B cell (primary cell): Measurements from ENCODE around the gene TMEM209. TPM values are rescaled to one million over a fixed set of nuclear protein-coding genes. Genes with fewer than 3 reads are reported as not detected.
"Not testable (repeated sequence)": the region's sequence is repeated elsewhere in the genome, so short reads cannot be mapped to it uniquely, and the experiment has no call there.

Experiments
- ATAC-seq: fragments of 200-7000 bp; cut with Tn5 transposase; one replicate; pipeline ENCODE4 v1.10.0; 2021; ENCODE audit warnings: low read depth, mild to moderate bottlenecking, moderate number of reproducible peaks, moderate library complexity
- CTCF ChIA-PET: fragments of 350-600 bp; sonication (Branson Sonifier 250); formaldehyde crosslinking; loops from one replicate; lab custom pipeline; 2021; ENCODE audit warnings: antibody characterized with exemption, inconsistent platforms; lab: Charles Lee
- POLR2A ChIA-PET: fragments of 350-600 bp; sonication (Branson Sonifier 250); formaldehyde crosslinking; loops from one replicate; lab custom pipeline; 2021; ENCODE audit warnings: antibody characterized with exemption; lab: Charles Lee
- DNase-seq: peaks from one replicate; pipeline ENCODE4 v3.0.0; 2013
- H2AFZ ChIP-seq: 2 replicates; pipeline ENCODE4 v1.6.1; 2012; ENCODE audit warnings: mild to moderate bottlenecking, low read depth, low read length; ENCODE audit not compliant: insufficient read depth, poor library complexity, severe bottlenecking
- H3K27ac ChIP-seq, 2 donors: 1 replicate in 1 of 2; 2 replicates in 1 of 2; pipeline ENCODE4 v1.5.1; 2012 to 2013; ENCODE audit warnings: low read length in 2 of 2, mild to moderate bottlenecking in 2 of 2, moderate library complexity in 1 of 2
- H3K27me3 ChIP-seq, 4 experiments: fragments of 200-600 bp in 1 of 4; sonication (generic) in 1 of 4; replicated peaks in 1 of 4; 1 replicate in 2 of 4; 2 replicates in 2 of 4; pipeline versions ENCODE4 v1.6.1 to v1.7.0; 2013 to 2016; ENCODE audit warnings: low read length in 3 of 4, mild to moderate bottlenecking in 2 of 4, mixed read lengths in 1 of 4, moderate library complexity in 1 of 4; ENCODE audit not compliant: insufficient read depth in 4 of 4, control insufficient read depth in 3 of 4; ENCODE audit errors: control extremely low read depth in 1 of 4
- H3K36me3 ChIP-seq, 2 experiments: replicated peaks in 1 of 2; 1 replicate in 1 of 2; 2 replicates in 1 of 2; pipeline versions ENCODE4 v1.6.1 to v1.7.1; 2013; ENCODE audit warnings: low read length in 1 of 2; ENCODE audit not compliant: insufficient read depth in 2 of 2, control insufficient read depth in 1 of 2; ENCODE audit errors: control extremely low read depth in 1 of 2, extremely low read depth in 1 of 2
- H3K4me1 ChIP-seq, 2 donors: fragments of 200-600 bp in 1 of 2; sonication (generic) in 1 of 2; 1 replicate in 1 of 2; 2 replicates in 1 of 2; pipeline versions ENCODE4 v1.5.1 to v1.6.1; 2013 to 2017; ENCODE audit warnings: low read length in 2 of 2; ENCODE audit not compliant: control insufficient read depth in 2 of 2, insufficient read depth in 2 of 2
- H3K4me2 ChIP-seq: replicated peaks from 2 replicates; pipeline ENCODE3; 2012; ENCODE audit warnings: mild to moderate bottlenecking, low read depth, low read length; ENCODE audit not compliant: poor library complexity, severe bottlenecking
- H3K4me3 ChIP-seq, 5 experiments: fragments of 200-600 bp in 1 of 5; sonication (generic) in 1 of 5; 1 replicate in 3 of 5; 2 replicates in 2 of 5; pipeline versions ENCODE4 v1.5.1 to v1.7.0; 2011 to 2016; ENCODE audit warnings: low read length in 4 of 5, mild to moderate bottlenecking in 4 of 5, low read depth in 2 of 5, control low read depth in 1 of 5, moderate library complexity in 1 of 5; ENCODE audit not compliant: insufficient read depth in 1 of 5; ENCODE audit errors: control extremely low read depth in 1 of 5, extremely low read depth in 1 of 5
- H3K79me2 ChIP-seq: fragments of 200-600 bp; sonication (generic); one replicate; pipeline ENCODE4 v1.6.0; 2016; ENCODE audit warnings: low read length; ENCODE audit not compliant: control insufficient read depth, insufficient read depth
- H3K9ac ChIP-seq: fragments of 200-600 bp; sonication (generic); 2 replicates; pipeline ENCODE4 v1.6.1; 2017; ENCODE audit warnings: mild to moderate bottlenecking, low read length, moderate library complexity
- H3K9me3 ChIP-seq, 3 donors: one replicate each; pipeline versions ENCODE4 v1.6.1 to v1.7.1; 2013; ENCODE audit warnings: low read length in 2 of 3; ENCODE audit not compliant: control insufficient read depth in 2 of 3, insufficient read depth in 1 of 3; ENCODE audit errors: control extremely low read depth in 1 of 3
- H4K20me1 ChIP-seq: 2 replicates; pipeline ENCODE4 v1.6.0; 2012; ENCODE audit warnings: mild to moderate bottlenecking, low read length; ENCODE audit not compliant: insufficient read depth, control insufficient read depth, poor library complexity, severe bottlenecking
- H3K27ac Mint-ChIP-seq: one replicate; pipeline ENCODE4 v1.8.0; 2021; ENCODE audit warnings: mixed read lengths
- H3K27me3 Mint-ChIP-seq: one replicate; pipeline ENCODE4 v1.8.0; 2021; ENCODE audit warnings: mixed read lengths
- H3K4me1 Mint-ChIP-seq: one replicate; pipeline ENCODE4 v1.8.0; 2021; ENCODE audit warnings: mixed read lengths
- H3K4me3 Mint-ChIP-seq: one replicate; pipeline ENCODE4 v1.8.0; 2021; ENCODE audit warnings: mixed read lengths
- H3K9me3 Mint-ChIP-seq: one replicate; pipeline ENCODE4 v1.8.0; 2022; ENCODE audit warnings: mixed read lengths; ENCODE audit not compliant: insufficient read depth
- CTCF ChIP-seq: fragments of 200-600 bp; IDR thresholded peaks from one replicate; pipeline ENCODE4 v1.8.0; 2022; ENCODE audit warnings: antibody characterized with exemption, mild to moderate bottlenecking
- EZH2 ChIP-seq: IDR thresholded peaks from 2 replicates; pipeline ENCODE4 v1.6.1; 2012; ENCODE audit warnings: borderline replicate concordance, low read depth, mild to moderate bottlenecking, moderate library complexity, low read length; ENCODE audit not compliant: insufficient read depth, poor library complexity, severe bottlenecking
- WGBS: methylation state at CpG from one replicate; pipeline ENCODE4 v1.1.5; 2013; ENCODE audit warnings: missing lambda C conversion rate; ENCODE audit not compliant: insufficient coverage; 5-methylcytosine and 5-hydroxymethylcytosine counted together
- intact Hi-C: fragments of 100-400 bp; cut with micrococcal nuclease; formaldehyde crosslinking; loops from one replicate; pipeline ENCODE4 v1.10.0; 2022
- polyA plus RNA-seq: library from polyadenylated mRNA; depleted of rRNA; stranded (reverse); fragments of >200 nt; gene quantifications from 2 replicates; pipeline ENCODE4 v1.2.3, GENCODE V29; 2012
- total RNA-seq, 2 donors: library from RNA; stranded (reverse); fragments of 120-200 nt in 1 of 2; gene quantifications; 1 replicate in 1 of 2; 2 replicates in 1 of 2; pipeline versions ENCODE4 v1.2.3 to v1.2.4, GENCODE V29; 2013 to 2022

TMEM209 gene
- total and polyA plus RNA-seq, 2 donors (not counting 1 experiment from before 2014, with no cell fraction given) = 15.8 to 35.8 TPM

GRCh38 chr7:130146142-130146541 lies 59.1 kb downstream of the TMEM209 start:
- intact Hi-C loops, H3K9ac ChIP-seq, H3K4me3 Mint-ChIP-seq, H3K27me3 Mint-ChIP-seq, H2AFZ ChIP-seq, H3K4me3 ChIP-seq, H3K27me3 ChIP-seq, H3K4me2 ChIP-seq, CTCF ChIA-PET, H3K9me3 Mint-ChIP-seq, DNase-seq, ATAC-seq, H4K20me1 ChIP-seq, H3K27ac Mint-ChIP-seq, H3K36me3 ChIP-seq, H3K79me2 ChIP-seq: not testable (repeated sequence)
- peaks cover 68% of the 10 kb centered on the region for H3K4me1 Mint-ChIP-seq
- 90% methylated on average over 2 of the region's 5 CpGs for WGBS
- peak overlapping the region in 1 of 2 donors; percentile 66 for H3K27ac ChIP-seq
- peaks cover 0 to 15% (median 7%) of the 10 kb centered on the region in 3 donors for H3K9me3 ChIP-seq
- H3K4me1 ChIP-seq = peaks cover 32 to 67% of the 10 kb centered on the region in 2 donors
- POLR2A ChIA-PET = interaction anchor here (1.5 kb wide), 1 partner anchor 59 kb away, joined by 3 read pairs; the partner anchor contains the start of gene TMEM209

- H3K27me3 ChIP-seq = no peaks in the 10 kb centered on the region
- no peak for TF ChIP-seq CTCF
- no peak for TF ChIP-seq EZH2
- H3K27ac Mint-ChIP-seq = peak overlapping the region; percentile 85
- no peak overlapping the region for H2AFZ ChIP-seq
- ChIA-PET CTCF (no interaction called here), POLR2A (interaction anchor here (1.5 kb wide), 1 partner anchor 60 kb away, joined by 3 read pairs; the partner anchor contains the start of gene TMEM209)
- H3K9ac ChIP-seq = no peak overlapping the region
- H3K79me2 ChIP-seq = no peaks in the 10 kb centered on the region
- H3K9me3 Mint-ChIP-seq = no peaks in the 10 kb centered on the region
- H3K9me3 ChIP-seq = peaks cover 0 to 9% (median 3%) of the 10 kb centered on the region in 3 donors
- H3K4me1 ChIP-seq = peaks cover 34 to 66% of the 10 kb centered on the region in 2 donors
- H3K4me3 Mint-ChIP-seq = no peak overlapping the region
- H3K27ac ChIP-seq = peak overlapping the region in 1 of 2 donors; percentile 66
- DNase-seq = peak; percentile 12
- no peaks in the 10 kb centered on the region for H3K27me3 Mint-ChIP-seq
- no peak overlapping the region for H3K4me2 ChIP-seq
- intact Hi-C loops = no loop called here
- H3K4me1 Mint-ChIP-seq = peaks cover 69% of the 10 kb centered on the region
- H3K36me3 ChIP-seq = no peaks in the 10 kb centered on the region
- no peak overlapping the region for H3K4me3 ChIP-seq
- ATAC-seq = no peak
- 89% methylated on average over 9 of the region's 14 CpGs for WGBS
- no peaks in the 10 kb centered on the region for H4K20me1 ChIP-seq
These were observed 59.6 kb downstream of the TMEM209 start for GRCh38 chr7:130145424-130146100.
